Measurements from ENCODE around the gene SANBR. TPM values are rescaled to one million over a fixed set of nuclear protein-coding genes. Genes with fewer than 3 reads are reported as not detected.

The SANBR gene
- total RNA-seq, 1 experiment from 2014 or later = 10.1 TPM

DNA sequence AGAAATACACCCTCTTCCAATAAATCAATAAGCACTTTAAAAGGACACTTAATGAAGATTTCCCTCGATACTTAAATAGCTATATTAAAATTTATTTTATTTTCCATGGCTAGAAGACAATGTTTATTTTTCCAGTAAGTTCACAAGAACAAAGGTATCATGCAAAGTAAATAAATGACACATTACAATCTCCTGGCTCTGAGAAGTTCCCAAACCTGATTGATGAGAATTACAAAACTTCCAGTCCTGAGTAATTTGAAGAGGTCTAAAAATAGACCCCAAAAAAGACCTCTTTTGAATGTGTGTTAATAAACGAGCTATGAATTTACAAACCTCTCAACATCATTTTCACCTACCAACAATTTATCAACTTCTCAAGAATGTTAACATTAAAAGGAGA, 49.7 kb upstream of the SANBR start:
- H2BK120ac ChIP-seq (ENCODE audit: low read depth, low read length, poor library complexity, severe bottlenecking) = no peak overlapping the region
- no peak overlapping the region for H3K27ac Mint-ChIP-seq
- no peak overlapping the region for H2BK15ac ChIP-seq (ENCODE audit: low read depth, low read length)
- no peaks in the 10 kb centered on the region for H3K27me3 Mint-ChIP-seq (ENCODE audit: low read depth)
- H3K9ac ChIP-seq (ENCODE audit: extremely low read depth, insufficient read length, low read length) = no peak overlapping the region
- no peak overlapping the region for H3K4ac ChIP-seq (ENCODE audit: low read depth, low read length)
- H3K36me3 Mint-ChIP-seq (ENCODE audit: insufficient read depth in 1 of 3, low read depth in 3 of 3) = peaks cover 2 to 4% (median 2%) of the 10 kb centered on the region in 3 experiments; a peak in 5 of 7 replicates
- no peak overlapping the region for H4K91ac ChIP-seq (ENCODE audit: insufficient read length, low read depth, low read length)
- H3T11ph ChIP-seq (ENCODE audit: low read length) = no peak overlapping the region
- H3K18ac ChIP-seq (ENCODE audit: insufficient read length, low read depth, low read length) = no peak overlapping the region
- no peak for DNase-seq
- H3K79me1 ChIP-seq (ENCODE audit: insufficient read depth, low read depth, low read length, poor library complexity, severe bottlenecking) = peaks cover under 1% of the 10 kb centered on the region
- no CpG with 5 or more reads among the region's 2 CpGs for WGBS (ENCODE audit: extremely low coverage, insufficient read length, low lambda C conversion rate)
- H2BK12ac ChIP-seq (ENCODE audit: insufficient read length, low read depth, low read length) = no peak overlapping the region
- no peaks in the 10 kb centered on the region for H3K4me1 ChIP-seq (ENCODE audit: insufficient read depth, low read length)
- H3K27me3 ChIP-seq (ENCODE audit: insufficient read depth, low read length) = no peaks in the 10 kb centered on the region
- no peak overlapping the region for H3K56ac ChIP-seq (ENCODE audit: insufficient read length, low read depth, low read length)
- no peak overlapping the region for H2AK5ac ChIP-seq (ENCODE audit: insufficient read length, low read length)
- H3K79me2 ChIP-seq (ENCODE audit: insufficient read depth, low read length) = peaks cover 2% of the 10 kb centered on the region; the same call in 1 of the 2 replicates
- H3K4me1 Mint-ChIP-seq = peaks cover 12 to 20% of the 10 kb centered on the region in 2 experiments
- H3K23me2 ChIP-seq (ENCODE audit: insufficient read length, low read depth, low read length, poor library complexity, severe bottlenecking) = peaks cover 6% of the 10 kb centered on the region
- no peak overlapping the region for H3K23ac ChIP-seq (ENCODE audit: insufficient read length, low read depth, low read length)
- no peak overlapping the region for H2BK5ac ChIP-seq (ENCODE audit: insufficient read length, low read length)
- H3K4me2 ChIP-seq (ENCODE audit: insufficient read depth, insufficient read length, low read length) = peak overlapping the region; percentile 90
- no peak overlapping the region for H3K14ac ChIP-seq (ENCODE audit: insufficient read depth, low read length)
- no peak overlapping the region for H3K27ac ChIP-seq (ENCODE audit: insufficient read length, low read depth, low read length)
- H3K4me3 Mint-ChIP-seq = peak overlapping the region; percentile 90 to 100
- H2BK20ac ChIP-seq (ENCODE audit: low read depth, low read length, poor library complexity, severe bottlenecking) = no peak overlapping the region
- no peak overlapping the region for H2AFZ ChIP-seq (ENCODE audit: low read length)
- H4K20me1 ChIP-seq (ENCODE audit: control insufficient read depth, insufficient read depth, insufficient read length) = no peaks in the 10 kb centered on the region
- no peak overlapping the region for H4K8ac ChIP-seq (replicated peaks; ENCODE audit: insufficient read length, low read depth, low read length)
- H4K5ac ChIP-seq (ENCODE audit: insufficient read length, low read depth, low read length) = no peak overlapping the region
- no peaks in the 10 kb centered on the region for H3K9me3 Mint-ChIP-seq
- H3K9me3 ChIP-seq (ENCODE audit: control insufficient read depth, low read depth, low read length) = no peaks in the 10 kb centered on the region
- TF ChIP-seq, protein P1, sequence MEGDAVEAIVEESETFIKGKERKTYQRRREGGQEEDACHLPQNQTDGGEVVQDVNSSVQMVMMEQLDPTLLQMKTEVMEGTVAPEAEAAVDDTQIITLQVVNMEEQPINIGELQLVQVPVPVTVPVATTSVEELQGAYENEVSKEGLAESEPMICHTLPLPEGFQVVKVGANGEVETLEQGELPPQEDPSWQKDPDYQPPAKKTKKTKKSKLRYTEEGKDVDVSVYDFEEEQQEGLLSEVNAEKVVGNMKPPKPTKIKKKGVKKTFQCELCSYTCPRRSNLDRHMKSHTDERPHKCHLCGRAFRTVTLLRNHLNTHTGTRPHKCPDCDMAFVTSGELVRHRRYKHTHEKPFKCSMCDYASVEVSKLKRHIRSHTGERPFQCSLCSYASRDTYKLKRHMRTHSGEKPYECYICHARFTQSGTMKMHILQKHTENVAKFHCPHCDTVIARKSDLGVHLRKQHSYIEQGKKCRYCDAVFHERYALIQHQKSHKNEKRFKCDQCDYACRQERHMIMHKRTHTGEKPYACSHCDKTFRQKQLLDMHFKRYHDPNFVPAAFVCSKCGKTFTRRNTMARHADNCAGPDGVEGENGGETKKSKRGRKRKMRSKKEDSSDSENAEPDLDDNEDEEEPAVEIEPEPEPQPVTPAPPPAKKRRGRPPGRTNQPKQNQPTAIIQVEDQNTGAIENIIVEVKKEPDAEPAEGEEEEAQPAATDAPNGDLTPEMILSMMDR (conservative IDR thresholded peaks at IDR 0.05) = no peak

All from H9 (cell line).